H1 (cell line): ENCODE measurements around the gene ZNF747. TPM values are rescaled to one million over a fixed set of nuclear protein-coding genes. Genes with fewer than 3 reads are reported as not detected.

ENCODE experiments used
- E2F6 ChIP-seq: IDR thresholded peaks from 2 replicates; pipeline ENCODE4 v1.6.1; 2012; ENCODE audit warnings: inconsistent platforms
- FOSL1 ChIP-seq: IDR thresholded peaks from 2 replicates; pipeline ENCODE4 v1.6.1; 2011; ENCODE audit warnings: mild to moderate bottlenecking, low read depth, low read length, moderate library complexity; ENCODE audit not compliant: insufficient read depth
- SIX5 ChIP-seq: IDR thresholded peaks from 2 replicates; pipeline ENCODE4 v1.6.1; 2011; ENCODE audit warnings: mild to moderate bottlenecking, low read depth, low read length
- SUZ12 ChIP-seq: fragments of 200-600 bp; sonication (generic); IDR thresholded peaks from 2 replicates; pipeline ENCODE4 v1.6.1; 2012; ENCODE audit warnings: mild to moderate bottlenecking, inconsistent platforms, low read length, moderate library complexity, mixed read lengths
- polyA plus RNA-seq, 7 experiments: library from polyadenylated mRNA; depleted of rRNA in 3 of 7; stranded (reverse) in 5 of 7; unstranded in 2 of 7; fragments of >200 nt in 5 of 7; fragments of 200-250 nt in 2 of 7; gene quantifications; 1 replicate in 5 of 7; 2 replicates in 1 of 7; 4 replicates in 1 of 7; pipeline versions ENCODE4 v1.2.1 to v1.2.3, GENCODE V29; 2011 to 2013; ENCODE audit warnings: missing spikeins in 2 of 7, mixed read lengths in 2 of 7
- total RNA-seq: library from RNA; stranded (reverse); fragmentation: NEBNext Ultra II Directional; extraction: Animal tissue kit (Norgen Biotek cat#: 25700); gene quantifications from 2 replicates; pipeline ENCODE4 v1.2.1, GENCODE V29; 2021

The ZNF747 gene
- total and polyA plus RNA-seq, 2 of the 8 experiments (the other 6 are each of a cell fraction or from before 2014, with no cell fraction given): 9.9 to 10.3 TPM

DNA sequence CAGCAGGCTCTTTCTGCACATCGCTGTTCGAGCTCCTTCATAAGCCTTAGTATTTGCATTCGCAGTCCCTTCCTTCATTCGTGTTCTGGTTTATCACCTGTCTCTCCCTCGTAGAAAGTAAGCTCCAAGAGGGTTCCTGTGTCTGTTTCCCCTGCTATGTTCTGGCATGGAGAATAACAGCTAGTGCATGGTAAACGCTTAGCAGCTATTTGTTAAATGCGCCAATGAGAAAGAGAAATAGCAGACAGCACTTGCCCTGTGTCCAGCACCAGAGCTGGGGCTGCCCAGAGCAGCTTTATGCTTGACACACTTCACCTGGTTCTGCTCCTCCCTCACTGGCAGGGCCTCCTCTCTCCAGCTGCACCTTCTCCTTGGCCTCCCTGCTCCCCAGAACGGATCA is 31.3 kb upstream of the ZNF747 start (continued):
- TF ChIP-seq E2F6 (no peak), SUZ12 (no peak), SIX5 (no peak), FOSL1 (no peak)
